UCSD-AML1 (cell line): ENCODE data around the gene SCAMP1.

Experiments
- DNase-seq: peaks from one replicate; lab custom pipeline; 2025; ENCODE audit not compliant: unreplicated experiment; lab: John Stamatoyannopoulos, UW

The SCAMP1 gene

GRCh38 chr5:78492224-78492623 lies 131.8 kb downstream of the SCAMP1 start:
- no peak for DNase-seq

- no peak for DNase-seq
Measured at GRCh38 chr5:78492650-78493049, 132.2 kb downstream of the SCAMP1 start.

- no peak for DNase-seq
Measured at GRCh38 chr5:78495800-78496199, 135.4 kb downstream of the SCAMP1 start.

GRCh38 chr5:78496373-78496772 lies 136.0 kb downstream of the SCAMP1 start:
- DNase-seq: peak; percentile 21

- no peak for DNase-seq
Measured at GRCh38 chr5:78497573-78498533, 137.4 kb downstream of the SCAMP1 start.

- DNase-seq: no peak
Measured at GRCh38 chr5:78499485-78499884, 139.1 kb downstream of the SCAMP1 start.

GRCh38 chr5:78500028-78500427 lies 139.6 kb downstream of the SCAMP1 start:
- no peak for DNase-seq

GRCh38 chr5:78500871-78501270 lies 140.5 kb downstream of the SCAMP1 start:
- no peak for DNase-seq

- DNase-seq: no peak
Measured at GRCh38 chr5:78501411-78502352, 141.3 kb downstream of the SCAMP1 start.

GRCh38 chr5:78503958-78504653 lies 143.7 kb downstream of the SCAMP1 start:
- no peak for DNase-seq

- no peak for DNase-seq
Measured at GRCh38 chr5:78504704-78505677, 144.6 kb downstream of the SCAMP1 start.

- no peak for DNase-seq
Measured at GRCh38 chr5:78505860-78506259, 145.4 kb downstream of the SCAMP1 start.

- DNase-seq: no peak
Measured at GRCh38 chr5:78506261-78507024, 146.0 kb downstream of the SCAMP1 start.

- DNase-seq: no peak
Measured at GRCh38 chr5:78507531-78507930, 147.1 kb downstream of the SCAMP1 start.

- DNase-seq: peak; percentile 26
Measured at GRCh38 chr5:78508186-78508765, 147.9 kb downstream of the SCAMP1 start.

- peak; percentile 46 for DNase-seq
Measured at GRCh38 chr5:78509145-78509865, 148.9 kb downstream of the SCAMP1 start.

GRCh38 chr5:78509884-78510769 lies 149.7 kb downstream of the SCAMP1 start:
- DNase-seq: peak; percentile 83
